Hematopoietic multipotent progenitor cell treated with erythropoietin and hydrocortisone succinate and interleukin-3 and kit ligand, for 8 days (in vitro differentiated cells): ENCODE data around the gene KIF16B.

ENCODE experiments used
- DNase-seq: peaks from one replicate; pipeline ENCODE4 v3.0.0-alpha.2; 2015

KIF16B gene

DNA sequence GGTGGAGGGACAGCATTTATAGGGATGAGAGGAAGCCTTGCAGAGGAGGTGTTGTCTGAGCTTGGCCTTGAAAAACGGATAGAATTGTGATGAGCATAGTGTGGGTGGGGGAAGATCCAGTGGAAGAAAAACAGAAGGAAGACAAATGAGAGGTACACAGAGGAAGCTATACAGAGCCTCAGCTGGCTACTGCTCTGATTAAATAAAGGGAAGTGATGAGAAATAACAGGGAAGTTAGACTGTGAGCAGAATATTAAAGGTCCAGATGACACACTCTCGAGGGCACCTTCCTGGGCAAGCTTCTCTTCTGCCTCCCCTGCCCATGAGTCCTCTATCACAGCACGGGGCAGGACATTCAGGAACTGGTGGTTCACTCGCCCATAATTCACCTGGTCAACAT lies 182.3 kb downstream of the KIF16B start:
- no peak for DNase-seq

DNA sequence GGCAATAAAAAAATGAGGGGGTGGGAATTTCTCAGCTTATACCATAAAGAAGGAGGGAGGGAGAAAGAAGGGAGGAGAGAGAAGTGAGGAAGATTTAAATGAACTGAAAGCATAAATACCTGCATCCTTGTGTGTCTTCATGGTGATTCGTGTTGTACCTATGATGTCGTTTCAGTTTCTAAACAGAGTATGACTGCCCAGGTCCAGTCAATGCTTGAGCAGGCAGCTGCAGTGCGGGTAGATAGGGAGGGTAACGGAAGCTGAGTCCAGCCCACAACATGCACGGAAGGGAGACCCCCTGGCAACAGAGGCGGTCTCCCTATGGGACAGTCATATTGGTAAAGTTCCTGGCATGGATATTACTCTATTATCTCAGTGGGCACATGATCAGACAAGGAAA lies 184.5 kb downstream of the KIF16B start:
- no peak for DNase-seq

DNA sequence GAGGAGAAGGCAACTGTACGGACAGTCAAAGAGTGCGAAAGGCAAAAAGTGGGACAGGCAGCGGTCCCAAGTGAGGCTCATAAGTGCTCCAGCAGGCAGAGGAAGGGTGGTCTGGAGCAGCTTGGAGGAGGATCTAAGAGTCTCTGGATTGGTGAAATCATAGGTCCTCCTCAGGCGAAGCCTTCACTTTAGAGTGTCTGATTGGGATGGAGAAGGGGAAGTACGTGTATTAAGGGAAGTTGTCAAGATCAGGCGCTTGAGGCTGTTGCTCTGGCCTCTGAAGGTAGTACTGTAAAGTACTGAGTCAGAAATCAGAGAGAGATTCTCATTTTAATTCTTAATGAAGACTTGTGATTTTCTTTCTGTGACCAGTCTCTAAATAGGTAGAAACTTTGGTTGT lies 185.6 kb downstream of the KIF16B start:
- no peak for DNase-seq

DNA sequence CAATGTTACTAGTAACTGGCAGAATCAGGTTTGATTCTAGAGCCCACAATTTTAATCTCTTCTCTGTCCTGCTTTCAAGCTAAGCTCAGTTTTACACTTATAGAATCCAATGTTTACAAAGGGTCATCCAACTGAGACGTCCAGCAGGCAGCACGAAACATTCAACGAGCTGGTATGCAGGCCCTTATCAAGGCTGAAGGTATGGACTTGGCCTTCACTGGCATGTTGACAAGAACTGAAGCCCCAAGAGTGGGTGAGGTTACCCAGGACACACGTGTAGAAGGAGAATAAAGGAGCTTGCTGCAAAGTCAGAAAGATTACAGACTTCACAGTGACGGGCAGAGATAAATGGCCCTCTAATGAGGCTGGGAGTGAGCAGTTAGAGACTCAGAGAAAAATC lies 187.4 kb downstream of the KIF16B start:
- no peak for DNase-seq

DNA sequence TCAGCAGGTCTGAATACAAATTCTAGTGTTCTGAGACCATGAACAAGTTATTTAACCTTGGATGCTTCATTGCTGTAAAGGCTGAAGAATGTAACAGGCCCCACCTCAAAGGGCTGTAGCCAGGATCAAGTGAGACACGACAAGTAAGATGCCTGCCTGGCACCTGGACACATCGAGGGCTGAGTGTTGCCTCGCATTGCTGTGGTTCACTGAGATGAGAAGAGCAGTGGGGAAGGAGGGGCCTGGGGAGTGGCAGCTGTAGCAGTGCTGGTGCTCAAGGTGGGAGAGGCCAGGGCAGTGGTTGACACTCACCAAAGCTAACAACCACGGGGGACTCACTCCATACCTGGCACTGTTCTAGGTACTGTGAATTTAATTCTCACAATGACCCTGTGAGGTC lies 187.8 kb downstream of the KIF16B start:
- DNase-seq: no peak

DNA sequence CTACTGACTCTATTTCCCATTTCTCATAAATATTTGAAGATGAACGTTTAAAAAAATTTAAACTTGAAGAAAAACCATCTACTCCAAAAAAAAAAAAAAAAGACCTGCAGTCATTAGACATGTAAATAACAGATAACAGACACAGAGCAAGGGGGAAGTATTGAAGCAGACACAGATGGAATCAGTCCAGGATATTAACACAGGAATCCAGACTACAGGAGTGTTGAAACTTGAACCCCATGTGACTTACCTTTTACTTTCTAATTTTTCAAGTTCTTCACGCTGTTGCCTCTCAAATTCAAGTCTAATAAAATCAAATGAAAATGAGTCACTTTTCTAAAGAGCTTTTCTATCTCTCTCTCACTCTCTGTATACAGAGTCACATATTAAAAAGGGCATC lies 191.8 kb downstream of the KIF16B start:
- no peak for DNase-seq

DNA sequence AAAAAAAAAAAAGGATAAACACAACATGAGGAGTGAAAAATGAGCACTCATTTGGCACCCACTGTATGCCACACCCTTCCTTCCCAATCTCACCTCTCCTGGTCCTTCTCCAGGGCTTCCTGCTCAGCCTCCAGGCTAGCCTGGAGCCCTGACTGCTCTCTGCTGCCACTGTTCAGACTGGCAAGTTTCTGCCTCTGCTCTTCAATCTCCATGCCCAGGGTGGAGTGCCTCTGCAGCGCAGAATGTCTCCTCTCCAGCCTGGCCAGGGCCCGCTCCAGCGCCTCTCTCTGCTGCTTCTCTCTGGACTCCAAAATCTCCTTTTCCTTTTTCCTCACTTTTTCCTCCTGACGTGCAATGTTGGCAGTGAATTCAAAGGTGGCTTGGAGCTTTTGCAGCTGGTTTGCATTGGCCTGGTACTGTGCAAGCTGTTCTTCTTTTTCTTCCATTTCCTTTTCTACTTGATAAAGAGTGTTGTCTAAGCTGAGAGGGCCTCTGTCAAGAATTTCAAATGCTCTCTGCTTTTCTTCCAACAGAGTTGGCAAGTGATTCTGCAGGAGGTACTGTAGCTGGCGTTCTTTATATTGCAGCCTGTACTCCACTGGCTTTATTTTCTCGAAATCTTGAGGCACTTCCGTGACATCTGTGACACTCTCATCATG lies 194.4 kb downstream of the KIF16B start:
- no peak for DNase-seq

DNA sequence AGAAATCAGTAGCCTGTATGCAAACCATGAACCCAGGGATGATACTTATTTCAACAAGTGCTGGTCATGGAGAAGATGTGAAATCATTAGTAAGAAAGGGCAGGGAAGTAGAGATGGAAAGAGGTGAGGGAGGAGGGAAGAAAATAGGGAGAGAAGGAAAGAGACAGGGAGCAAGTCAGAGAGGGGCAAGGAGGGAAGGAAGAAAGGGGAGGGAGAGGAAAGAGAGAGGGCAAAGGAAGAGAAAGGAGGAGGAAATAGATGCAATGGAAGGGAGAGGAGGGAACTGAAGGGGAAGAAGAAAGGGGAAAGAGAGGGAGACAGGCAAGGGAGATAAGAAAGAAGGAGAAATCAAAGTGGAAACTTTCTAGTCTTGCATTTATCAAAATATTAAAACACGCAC lies 195.1 kb downstream of the KIF16B start:
- no peak for DNase-seq

DNA sequence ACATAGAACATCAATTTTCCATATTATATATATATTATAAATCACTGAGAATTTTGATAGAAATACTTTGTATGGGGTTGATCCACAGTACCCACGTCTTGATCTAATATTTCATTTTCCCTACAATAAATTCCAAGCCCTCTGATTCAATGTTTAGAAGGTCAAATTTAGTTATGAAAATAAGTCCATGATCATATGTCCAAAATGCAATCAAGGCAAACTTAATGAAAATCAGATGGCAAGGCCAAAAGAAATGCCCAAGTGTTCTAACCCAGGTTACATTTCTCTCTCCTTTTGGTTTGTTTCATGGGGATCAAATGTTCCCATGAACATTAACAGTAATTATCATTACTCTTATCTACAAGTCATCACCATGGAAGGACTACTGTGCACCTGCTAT lies 203.8 kb downstream of the KIF16B start:
- no peak for DNase-seq

DNA sequence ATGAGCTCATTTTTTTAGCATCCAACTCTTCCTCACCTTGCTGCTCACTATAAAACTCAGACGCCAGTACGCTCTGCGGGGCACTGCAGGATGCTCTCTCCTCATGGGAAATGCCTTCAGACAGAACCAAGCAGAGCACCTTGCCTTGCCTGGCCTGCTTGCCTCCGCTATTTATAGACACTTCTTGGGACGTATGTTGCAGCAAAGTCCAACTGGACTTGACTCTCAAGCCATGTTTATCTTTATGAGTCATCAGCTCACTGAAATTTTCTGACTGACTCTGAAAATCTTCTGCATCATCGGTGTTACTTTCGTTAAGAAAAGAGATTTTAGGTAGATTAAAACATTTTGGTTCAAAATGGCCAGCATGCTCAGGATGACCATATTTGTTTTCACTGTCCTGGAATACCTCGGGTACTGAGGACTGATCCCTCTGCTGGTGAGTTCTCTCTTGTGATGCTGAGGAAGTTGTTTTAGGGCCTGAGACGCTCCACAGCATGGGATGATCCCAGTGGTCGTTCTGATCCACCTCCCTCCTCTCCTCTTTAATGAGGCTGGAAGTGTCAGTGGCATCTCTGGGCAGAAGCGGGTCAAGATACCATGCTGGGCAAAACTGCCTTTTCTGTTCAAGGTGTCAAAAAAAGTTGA lies 204.5 kb downstream of the KIF16B start:
- no peak for DNase-seq

DNA sequence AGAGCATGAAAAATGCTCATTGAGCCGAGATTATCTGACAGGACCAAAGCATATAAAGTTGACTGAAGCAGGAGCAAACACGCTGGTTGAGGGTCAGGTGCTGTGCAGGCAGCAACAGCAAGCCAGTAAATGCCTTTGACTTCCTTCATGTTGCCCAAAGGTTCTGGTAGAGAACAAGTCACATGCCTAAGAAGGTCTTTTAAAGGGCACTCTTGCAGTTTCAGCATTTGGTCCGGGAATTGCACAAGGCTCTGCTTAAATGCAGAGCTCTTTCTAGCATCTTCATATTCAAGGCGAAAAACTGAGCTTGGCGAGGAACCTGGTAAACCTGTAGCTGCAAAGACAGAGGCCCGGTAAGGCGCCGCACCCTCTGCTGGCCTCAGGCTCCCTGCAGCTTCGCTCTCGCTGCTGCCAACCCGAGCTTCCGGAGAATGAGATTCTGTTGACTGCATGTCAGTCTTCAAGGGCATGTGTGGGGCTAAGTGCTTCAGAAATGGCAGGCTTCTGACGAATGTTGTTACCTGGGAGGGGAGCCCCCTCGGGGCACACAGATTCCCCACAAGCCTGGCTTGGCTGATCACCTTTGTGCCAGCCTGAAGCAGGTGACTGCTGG lies 205.2 kb downstream of the KIF16B start:
- DNase-seq: no peak

DNA sequence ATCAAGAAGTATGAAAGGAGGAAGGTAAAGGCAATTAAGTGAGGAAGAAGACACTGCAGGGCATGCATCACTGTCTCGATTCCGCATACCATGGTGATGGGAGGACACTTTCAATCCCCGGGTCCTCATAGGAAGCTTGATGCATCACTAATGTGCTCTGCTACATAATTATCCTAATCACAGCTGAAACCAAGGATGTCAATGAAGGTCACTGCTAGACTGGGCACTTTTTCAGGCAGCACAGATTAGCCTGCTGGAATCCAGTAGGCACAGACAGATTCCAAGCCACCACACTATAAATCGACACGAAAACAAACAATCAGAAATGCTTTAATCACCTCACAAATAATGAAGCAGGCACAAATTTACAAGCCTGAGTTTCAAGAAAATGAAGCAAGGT lies 206.7 kb downstream of the KIF16B start:
- no peak for DNase-seq

DNA sequence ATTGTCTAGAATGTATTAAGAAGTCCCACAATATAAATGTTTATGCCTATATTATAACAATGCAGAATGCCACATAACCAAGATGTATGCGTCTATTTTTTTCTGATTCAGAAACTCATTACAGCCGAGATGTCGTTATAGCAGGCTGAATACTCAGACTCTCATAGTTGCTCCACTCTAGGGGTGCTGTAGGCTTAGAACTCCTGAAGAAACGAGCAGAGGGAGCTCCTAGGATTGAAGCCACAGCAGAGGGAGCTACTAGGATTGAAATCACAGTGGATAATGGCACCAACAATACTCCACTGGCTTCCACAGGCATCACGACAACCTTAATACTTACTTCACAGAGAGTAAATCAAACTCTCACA lies 208.9 kb downstream of the KIF16B start:
- no peak for DNase-seq

DNA sequence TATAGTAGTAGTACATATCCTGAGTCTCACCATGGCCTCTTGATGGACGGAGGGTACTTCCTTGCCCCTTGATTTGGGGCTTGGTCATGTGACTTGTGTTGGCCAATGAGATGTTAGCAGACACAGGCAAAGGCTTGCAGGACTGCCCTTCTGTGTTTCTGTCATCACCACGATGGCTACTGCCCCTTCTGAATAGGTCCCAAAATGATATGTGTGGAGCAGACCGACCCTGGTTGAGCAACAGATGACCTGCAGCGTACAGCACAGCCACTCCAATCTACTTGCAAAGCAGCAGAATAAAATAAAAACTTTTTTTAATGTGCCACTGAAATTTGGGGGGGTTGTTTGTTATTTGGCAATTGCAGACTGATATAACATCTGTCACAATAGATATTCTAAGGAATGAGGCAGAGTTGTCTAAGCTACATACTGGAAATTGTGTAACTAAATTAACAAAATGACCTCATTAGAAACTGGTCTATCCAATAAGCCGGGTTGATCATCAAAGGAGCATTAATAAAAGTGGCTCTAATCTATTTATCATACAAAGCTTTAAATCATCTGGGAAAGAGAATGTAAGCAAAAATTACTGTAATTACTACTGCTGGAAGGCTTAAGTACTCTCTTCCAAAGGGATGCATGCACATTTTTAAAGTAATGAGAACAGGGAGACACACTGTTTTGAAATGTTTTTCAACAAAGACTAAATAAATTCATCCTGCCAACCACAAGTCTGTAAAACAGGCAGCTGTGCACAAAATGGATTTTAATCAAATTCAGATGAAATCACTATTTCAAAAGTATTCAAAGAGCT lies 209.5 kb downstream of the KIF16B start:
- no peak for DNase-seq

DNA sequence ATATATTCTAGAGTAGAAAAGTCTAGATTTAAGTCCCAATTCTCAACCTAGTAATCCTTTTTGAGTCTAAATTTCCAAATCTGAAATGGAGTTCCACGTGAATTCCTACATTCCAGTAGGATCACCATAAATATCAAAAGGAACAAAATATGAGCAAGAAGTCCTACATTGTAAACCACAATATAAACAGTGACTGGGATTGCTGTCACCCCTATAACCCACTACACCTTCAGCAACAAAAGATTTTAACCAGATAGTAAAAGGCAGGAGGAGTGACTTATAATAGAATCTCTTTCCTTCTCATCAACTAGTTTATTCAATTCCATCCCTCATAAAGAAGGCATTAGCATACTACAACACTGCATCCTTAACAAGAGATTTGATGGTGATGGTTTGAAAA lies 210.6 kb downstream of the KIF16B start:
- DNase-seq: no peak

DNA sequence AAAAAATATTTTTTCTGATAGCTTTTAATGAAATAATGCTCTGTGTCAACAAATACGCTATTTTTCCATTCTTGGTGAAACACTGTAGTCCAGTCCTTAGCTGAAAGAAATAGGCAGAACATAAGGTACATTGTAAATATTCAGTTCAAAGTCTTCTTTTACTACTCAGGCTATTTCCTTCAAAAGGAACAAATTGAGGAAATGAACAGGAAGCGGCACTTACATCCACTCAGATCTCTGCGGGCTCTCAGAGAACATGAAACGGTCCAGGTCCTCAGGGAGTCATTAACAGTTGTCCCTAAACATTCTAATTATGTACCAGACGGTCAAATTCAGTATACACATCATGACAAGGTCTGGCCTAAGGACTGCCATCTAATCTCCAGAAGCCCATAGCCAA lies 212.6 kb downstream of the KIF16B start:
- no peak for DNase-seq

DNA sequence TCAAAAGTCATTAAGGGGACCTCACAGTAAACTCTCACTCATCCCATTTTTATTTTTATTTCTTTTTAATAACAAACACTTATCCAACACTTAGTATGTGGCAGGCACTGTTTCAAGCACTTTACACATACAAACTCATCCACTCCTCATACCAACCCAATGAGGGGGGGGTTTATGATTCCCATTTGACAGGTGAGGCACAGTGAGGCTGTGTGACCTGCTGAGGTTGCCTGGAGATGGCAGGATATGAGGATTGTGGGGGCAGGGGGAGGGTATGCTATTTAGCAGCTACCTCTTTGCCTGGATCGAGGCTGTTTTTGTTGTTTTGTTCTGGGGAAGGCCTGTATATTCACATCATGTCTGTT lies 219.8 kb downstream of the KIF16B start:
- no peak for DNase-seq

DNA sequence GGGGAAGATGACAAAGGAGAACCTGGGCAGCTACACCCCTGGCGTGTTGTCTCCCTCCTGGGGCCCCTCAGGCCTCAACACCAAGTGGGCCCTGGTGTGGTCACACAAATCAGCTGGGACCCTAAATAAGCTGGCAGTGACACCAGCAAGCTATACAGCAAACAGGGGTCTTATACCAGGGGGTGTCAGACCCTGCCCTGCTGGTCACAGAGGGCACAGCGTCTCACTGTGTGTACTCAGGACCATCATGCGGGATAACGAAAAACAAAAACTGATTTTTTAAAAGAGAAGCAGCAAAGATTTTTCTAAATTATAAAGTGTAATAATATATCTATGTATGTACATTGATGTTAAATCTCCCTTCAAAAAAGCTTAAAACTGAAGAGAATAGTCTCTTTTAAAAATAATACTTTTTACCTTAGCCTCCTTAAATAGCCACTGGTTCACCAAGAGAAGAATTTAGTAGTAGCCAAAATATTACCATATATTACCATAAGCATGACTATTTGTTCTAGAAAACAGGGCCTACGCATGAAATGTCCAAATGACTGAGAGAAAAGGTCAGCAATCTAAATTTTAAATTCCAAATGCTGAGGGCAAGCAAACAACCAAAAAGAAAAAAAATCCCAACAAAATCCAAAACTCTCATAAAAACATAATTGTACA lies 220.4 kb downstream of the KIF16B start:
- no peak for DNase-seq

DNA sequence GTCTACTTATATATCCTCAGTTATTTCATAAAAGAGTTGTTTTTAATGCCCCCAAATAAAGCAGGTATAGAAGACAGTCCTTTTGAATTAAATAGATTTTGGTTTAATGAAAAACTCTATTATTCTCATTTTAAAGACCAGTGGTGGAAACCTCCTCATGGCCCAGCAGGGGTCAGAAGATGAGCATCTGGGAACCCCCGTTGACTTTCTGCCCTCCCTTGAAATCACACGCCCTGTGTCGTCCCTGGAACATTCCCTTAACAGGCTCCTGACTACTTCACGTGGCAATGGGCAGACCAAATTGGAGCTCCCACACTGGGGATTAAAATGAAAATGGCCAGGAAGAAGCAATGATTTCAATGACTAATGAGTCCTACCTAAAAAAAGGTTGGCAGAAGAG lies 220.9 kb downstream of the KIF16B start:
- DNase-seq: no peak

DNA sequence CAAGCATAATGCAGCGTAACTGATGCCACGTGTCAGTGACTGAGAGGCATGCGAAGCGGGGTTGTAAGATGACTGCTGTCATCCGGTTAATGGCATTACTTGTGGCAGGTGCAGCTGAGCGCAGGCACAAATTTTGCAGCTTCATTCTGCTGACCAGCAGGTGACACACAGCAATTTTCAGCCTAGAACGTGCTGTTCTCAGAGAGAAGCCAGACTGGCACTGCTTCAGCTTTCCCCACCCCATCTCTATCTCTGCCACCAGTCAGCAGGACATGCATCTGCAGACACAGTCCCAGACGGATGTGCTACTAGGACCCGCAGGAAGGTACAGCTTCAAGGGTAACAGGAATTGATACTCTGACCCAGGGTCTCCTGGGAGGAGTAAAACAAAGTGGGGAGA lies 221.8 kb downstream of the KIF16B start:
- no peak for DNase-seq

DNA sequence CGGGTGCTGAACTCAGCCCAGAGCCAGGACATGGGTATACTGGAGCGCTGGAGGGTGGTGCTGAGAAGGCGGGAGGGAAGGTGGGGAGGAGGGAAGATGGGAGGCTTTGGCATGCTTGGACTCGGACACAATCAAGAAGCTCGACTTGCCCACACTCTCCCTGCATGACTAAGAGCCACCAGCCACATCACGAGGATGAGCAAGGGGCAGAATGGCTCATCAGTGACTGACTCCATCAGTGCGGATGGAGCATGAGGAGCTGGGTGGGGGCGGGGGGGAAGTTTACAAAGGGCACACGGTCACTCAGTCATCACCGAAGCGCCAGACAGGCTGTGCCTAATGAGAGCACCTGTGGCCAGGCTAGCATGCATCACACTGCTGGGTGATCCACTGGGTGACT lies 222.8 kb downstream of the KIF16B start:
- DNase-seq: no peak

DNA sequence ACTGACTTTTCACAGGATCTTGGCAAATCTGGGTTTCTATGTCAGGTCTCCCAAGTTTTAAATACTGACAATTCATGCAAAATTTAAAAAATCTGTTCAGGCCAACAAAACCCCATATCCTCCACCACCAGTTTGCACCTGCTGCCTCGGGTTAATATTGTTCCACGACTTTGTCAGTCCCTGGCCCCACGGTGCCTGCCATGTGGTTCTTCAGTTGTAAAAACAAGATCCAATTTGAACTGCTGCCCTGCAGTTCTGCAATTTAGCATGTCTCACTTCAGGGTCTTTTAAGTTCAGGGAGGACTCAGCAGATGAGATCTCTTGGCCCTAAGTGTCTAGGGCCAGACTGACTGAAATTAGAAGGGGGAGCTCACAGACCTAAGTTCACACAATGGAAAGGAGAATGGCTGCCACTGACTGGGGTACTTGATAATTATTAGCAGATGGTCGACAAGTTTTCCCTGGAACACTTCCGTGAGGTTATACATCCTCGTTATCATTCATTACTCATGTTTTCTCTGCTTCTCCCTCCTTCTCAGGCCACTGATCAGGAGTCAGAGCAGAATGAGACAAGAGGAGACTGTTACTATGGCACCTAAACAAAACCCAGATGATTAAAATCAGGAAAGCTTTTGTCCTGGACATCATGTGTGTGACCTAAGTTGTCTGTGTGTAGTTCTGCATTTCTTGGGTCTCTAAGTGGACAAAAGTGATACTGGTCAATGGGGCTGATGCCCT lies 223.6 kb downstream of the KIF16B start:
- DNase-seq: no peak

DNA sequence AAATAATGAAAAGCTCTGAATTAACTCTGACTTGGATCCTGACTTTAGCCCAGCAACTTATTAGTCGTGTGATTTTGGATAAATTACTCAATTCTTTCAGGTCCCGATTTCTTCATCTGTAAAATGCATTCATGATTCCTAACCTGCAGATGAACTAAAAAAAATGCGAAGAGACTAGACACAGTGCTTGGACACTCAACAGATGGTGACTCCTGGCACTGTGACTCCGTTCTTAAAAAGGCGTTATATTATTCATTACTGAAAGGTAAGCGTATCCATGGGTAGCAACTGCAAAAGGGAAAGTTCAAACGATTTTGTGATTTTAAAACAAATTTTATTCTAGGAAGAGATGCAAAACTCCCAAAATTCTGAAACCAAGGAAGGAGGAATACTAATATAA lies 226.3 kb downstream of the KIF16B start:
- DNase-seq: no peak
